ENCODE data around the gene KAZALD1. TPM values are rescaled to one million over a fixed set of nuclear protein-coding genes. Genes with fewer than 3 reads are reported as not detected.

Gene KAZALD1
- total and polyA plus RNA-seq, 7 donors = 1.5 to 10.7 (median 3.1) TPM

DNA sequence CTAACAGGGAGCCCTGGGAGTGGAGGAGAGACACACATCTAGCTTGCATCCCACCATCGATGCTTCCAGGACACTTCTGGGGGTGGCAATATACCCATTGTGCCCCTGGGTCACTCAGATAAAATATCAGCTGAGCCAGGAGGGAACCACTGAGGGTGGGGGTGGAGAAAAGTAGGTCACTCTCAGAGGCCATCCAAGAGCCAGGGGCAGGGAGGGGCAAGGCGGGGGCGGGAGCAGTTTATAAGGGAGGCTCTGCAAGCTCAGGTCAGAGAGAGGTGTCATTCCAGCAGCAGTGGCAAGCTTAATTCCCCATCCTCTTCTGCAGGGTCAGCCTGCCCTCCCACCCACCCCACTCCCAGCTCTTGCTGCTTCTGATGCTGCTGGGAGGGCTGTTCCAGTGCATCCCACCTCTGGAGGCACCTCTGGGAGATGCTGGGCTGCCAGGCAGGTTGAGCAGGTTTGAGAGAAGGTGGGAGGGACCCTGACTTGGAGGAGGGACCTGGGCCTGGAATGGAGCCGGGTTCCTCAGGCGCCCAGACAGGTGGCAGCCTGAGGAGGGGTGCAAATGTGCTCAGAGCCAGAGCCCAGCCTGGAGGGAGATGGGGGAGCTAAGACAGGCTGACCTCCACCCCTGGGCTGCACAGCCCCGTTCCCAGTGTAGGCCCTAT, 49.2 kb downstream of the KAZALD1 start:
- intact Hi-C loops (cut with DNase I) = no loop called here
- WGBS, 3 donors = 38 to 44% (median 43%) methylated on average over 5 to 6 of the region's 6 CpGs

GRCh38 chr10:101111547-101111946, 49.8 kb downstream of the KAZALD1 start:
- no peaks in the 10 kb centered on the region for H3K4me1 ChIP-seq
- no peak overlapping the region for H3K27ac ChIP-seq
- 81 to 82% (median 81%) methylated on average over 8 of the region's 8 CpGs for WGBS, 3 donors
- TF ChIP-seq, protein P1, sequence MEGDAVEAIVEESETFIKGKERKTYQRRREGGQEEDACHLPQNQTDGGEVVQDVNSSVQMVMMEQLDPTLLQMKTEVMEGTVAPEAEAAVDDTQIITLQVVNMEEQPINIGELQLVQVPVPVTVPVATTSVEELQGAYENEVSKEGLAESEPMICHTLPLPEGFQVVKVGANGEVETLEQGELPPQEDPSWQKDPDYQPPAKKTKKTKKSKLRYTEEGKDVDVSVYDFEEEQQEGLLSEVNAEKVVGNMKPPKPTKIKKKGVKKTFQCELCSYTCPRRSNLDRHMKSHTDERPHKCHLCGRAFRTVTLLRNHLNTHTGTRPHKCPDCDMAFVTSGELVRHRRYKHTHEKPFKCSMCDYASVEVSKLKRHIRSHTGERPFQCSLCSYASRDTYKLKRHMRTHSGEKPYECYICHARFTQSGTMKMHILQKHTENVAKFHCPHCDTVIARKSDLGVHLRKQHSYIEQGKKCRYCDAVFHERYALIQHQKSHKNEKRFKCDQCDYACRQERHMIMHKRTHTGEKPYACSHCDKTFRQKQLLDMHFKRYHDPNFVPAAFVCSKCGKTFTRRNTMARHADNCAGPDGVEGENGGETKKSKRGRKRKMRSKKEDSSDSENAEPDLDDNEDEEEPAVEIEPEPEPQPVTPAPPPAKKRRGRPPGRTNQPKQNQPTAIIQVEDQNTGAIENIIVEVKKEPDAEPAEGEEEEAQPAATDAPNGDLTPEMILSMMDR (IDR thresholded peaks at IDR 0.05) = no peak
- H3K4me3 ChIP-seq = no peak overlapping the region
- H3K27me3 ChIP-seq (ENCODE audit: insufficient read depth in 3 of 3, low read length in 2 of 3) = peaks cover 0 to 16% (median 0%) of the 10 kb centered on the region in 3 donors
- H3K36me3 ChIP-seq (ENCODE audit: insufficient read depth in 1 of 2, low read depth in 1 of 2) = no peaks in the 10 kb centered on the region
- no peaks in the 10 kb centered on the region for H3K9me3 ChIP-seq
- DNase-seq = peak in 1 of 2 donors; percentile 9
- ATAC-seq = no peak
- intact Hi-C loops (cut with DNase I) = no loop called here

More for the DNA sequence above, 49.2 kb downstream of the KAZALD1 start:
- H3K27ac ChIP-seq = no peak overlapping the region
- TF ChIP-seq, protein P1 (IDR thresholded peaks at IDR 0.05) = no peak
- ATAC-seq (no peak), DNase-seq (peak in 1 of 2 donors; percentile 19)
- H3K36me3 ChIP-seq (ENCODE audit: insufficient read depth in 1 of 2, low read depth in 1 of 2) = no peaks in the 10 kb centered on the region
- H3K4me1 ChIP-seq = no peaks in the 10 kb centered on the region
- H3K27me3 ChIP-seq (ENCODE audit: insufficient read depth in 3 of 3, low read length in 2 of 3) = peaks cover 0 to 16% (median 0%) of the 10 kb centered on the region in 3 donors
- no peaks in the 10 kb centered on the region for H3K9me3 ChIP-seq
- H3K4me3 ChIP-seq = no peak overlapping the region

- no peak for ATAC-seq
- TF ChIP-seq, protein P1 (IDR thresholded peaks at IDR 0.05) = no peak
- no peak overlapping the region for H3K4me3 ChIP-seq
- intact Hi-C loops (cut with DNase I) = no loop called here
- no peaks in the 10 kb centered on the region for H3K9me3 ChIP-seq
- peaks cover 0 to 24% (median 0%) of the 10 kb centered on the region in 3 donors for H3K27me3 ChIP-seq (ENCODE audit: insufficient read depth in 3 of 3, low read length in 2 of 3)
- no peaks in the 10 kb centered on the region for H3K4me1 ChIP-seq
- DNase-seq = peak in 1 of 2 donors; percentile 21
- 15 to 22% (median 17%) methylated on average over 12 of the region's 12 CpGs for WGBS, 3 donors
- no peak overlapping the region for H3K27ac ChIP-seq
- no peaks in the 10 kb centered on the region for H3K36me3 ChIP-seq (ENCODE audit: insufficient read depth in 1 of 2, low read depth in 1 of 2)
These were observed 51.2 kb downstream of the KAZALD1 start for GRCh38 chr10:101112799-101113594.

DNA sequence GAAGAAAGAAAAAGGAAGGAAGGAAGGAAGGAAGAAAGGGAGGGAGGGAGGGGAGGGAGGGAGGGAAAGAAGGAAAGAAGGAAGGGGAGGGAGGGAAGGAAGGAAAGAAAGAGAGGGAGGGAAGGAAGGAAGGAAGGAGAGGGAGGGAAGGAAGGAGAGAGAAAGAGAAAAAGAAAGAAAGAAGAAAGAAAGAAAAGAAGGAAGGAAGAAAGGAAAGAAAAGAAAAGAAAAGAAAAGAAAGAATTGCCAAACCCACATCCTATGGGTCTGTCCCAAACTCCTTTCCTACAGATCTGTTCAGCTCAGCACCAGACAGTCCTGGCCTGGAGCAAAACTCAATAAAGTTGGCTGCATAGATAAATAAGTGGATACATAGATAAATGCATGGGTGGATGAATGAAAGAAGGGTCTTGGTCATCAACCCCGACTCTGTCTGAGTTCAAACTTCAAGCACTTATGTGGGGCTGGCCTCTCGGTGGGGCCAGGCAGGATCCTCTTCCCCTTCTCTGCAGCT, 52.2 kb downstream of the KAZALD1 start:
- Histone ChIP-seq H3K4me1 (no peaks in the 10 kb centered on the region), H3K27me3 (ENCODE audit: insufficient read depth in 3 of 3, low read length in 2 of 3) (peaks cover 0 to 33% (median 0%) of the 10 kb centered on the region in 3 donors), H3K4me3 (no peak overlapping the region), H3K36me3 (ENCODE audit: insufficient read depth in 1 of 2, low read depth in 1 of 2) (no peaks in the 10 kb centered on the region), H3K9me3 (no peaks in the 10 kb centered on the region), H3K27ac (no peak overlapping the region)
- ATAC-seq (no peak), DNase-seq (no peak)
- intact Hi-C loops (cut with DNase I) = no loop called here
- 63 to 65% (median 65%) methylated on average over 2 of the region's 2 CpGs for WGBS, 3 donors
- TF ChIP-seq, protein P1 (IDR thresholded peaks at IDR 0.05) = no peak

All from psoas muscle (tissue), 8 donors.